ENCODE measurements around the gene PDHB.
A peak's percentile ranks its signal among the peaks of the same experiment; 100 is the strongest.

DNA sequence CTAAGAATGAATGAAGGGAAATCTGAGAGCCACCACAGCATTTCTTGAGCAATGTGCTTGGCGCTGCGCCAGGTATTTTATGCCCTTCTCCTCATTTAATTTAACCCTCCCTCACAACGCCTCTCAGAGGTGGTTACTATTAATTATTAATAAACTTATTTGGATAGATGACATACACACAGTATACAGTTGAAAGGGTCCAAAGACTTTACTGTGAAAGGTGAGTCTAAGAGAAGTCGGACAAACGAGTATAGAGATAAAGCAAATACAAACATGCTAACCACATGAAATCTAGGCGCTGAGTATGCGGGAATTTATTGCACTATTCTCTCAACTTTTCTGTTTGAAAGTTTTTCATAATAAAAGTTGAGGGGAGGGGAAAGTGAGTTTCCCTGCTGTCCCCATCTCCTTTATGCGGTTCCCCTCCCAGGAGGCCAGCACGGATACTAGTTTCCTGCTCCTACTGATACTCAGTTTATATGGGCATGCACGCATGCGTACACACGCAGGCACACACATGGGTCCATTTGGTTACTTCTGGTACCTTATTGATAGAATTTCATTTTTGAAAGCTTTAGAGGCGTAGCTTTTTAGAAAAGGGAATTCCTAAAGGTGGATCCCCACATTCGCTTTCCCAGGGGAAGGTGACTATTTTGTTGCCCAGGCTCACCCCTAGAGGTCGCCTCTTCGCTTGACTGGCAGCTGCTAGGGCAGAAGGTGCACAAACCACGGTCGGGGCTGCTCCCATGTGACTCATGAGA lies 29.7 kb upstream of the PDHB start:
- TF ChIP-seq, protein P1, sequence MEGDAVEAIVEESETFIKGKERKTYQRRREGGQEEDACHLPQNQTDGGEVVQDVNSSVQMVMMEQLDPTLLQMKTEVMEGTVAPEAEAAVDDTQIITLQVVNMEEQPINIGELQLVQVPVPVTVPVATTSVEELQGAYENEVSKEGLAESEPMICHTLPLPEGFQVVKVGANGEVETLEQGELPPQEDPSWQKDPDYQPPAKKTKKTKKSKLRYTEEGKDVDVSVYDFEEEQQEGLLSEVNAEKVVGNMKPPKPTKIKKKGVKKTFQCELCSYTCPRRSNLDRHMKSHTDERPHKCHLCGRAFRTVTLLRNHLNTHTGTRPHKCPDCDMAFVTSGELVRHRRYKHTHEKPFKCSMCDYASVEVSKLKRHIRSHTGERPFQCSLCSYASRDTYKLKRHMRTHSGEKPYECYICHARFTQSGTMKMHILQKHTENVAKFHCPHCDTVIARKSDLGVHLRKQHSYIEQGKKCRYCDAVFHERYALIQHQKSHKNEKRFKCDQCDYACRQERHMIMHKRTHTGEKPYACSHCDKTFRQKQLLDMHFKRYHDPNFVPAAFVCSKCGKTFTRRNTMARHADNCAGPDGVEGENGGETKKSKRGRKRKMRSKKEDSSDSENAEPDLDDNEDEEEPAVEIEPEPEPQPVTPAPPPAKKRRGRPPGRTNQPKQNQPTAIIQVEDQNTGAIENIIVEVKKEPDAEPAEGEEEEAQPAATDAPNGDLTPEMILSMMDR (IDR thresholded peaks at IDR 0.05; ENCODE audit: low read depth, low read length, missing input control), result peak; percentile 80
- TF ChIP-seq, protein P2, sequence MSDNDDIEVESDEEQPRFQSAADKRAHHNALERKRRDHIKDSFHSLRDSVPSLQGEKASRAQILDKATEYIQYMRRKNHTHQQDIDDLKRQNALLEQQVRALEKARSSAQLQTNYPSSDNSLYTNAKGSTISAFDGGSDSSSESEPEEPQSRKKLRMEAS (IDR thresholded peaks at IDR 0.05), result peak; percentile 16
- TF ChIP-seq EGR1 (IDR thresholded peaks at IDR 0.05; ENCODE audit: low read depth in 2 of 2) (no peak), TAF1 (conservative IDR thresholded peaks at IDR 0.05) (no peak), HNF4A (conservative IDR thresholded peaks at IDR 0.05) (peak in 1 of 2 donors; percentile 25), GABPA (IDR thresholded peaks at IDR 0.05 in 1 of 2, conservative IDR thresholded peaks at IDR 0.05 in 1 of 2) (no peak), RAD21 (IDR thresholded peaks at IDR 0.05) (peak; percentile 88 to 90), SP1 (IDR thresholded peaks at IDR 0.05) (peak; percentile 15), FOXA1 (IDR thresholded peaks at IDR 0.05) (no peak)
- TF ChIP-seq, protein P3, sequence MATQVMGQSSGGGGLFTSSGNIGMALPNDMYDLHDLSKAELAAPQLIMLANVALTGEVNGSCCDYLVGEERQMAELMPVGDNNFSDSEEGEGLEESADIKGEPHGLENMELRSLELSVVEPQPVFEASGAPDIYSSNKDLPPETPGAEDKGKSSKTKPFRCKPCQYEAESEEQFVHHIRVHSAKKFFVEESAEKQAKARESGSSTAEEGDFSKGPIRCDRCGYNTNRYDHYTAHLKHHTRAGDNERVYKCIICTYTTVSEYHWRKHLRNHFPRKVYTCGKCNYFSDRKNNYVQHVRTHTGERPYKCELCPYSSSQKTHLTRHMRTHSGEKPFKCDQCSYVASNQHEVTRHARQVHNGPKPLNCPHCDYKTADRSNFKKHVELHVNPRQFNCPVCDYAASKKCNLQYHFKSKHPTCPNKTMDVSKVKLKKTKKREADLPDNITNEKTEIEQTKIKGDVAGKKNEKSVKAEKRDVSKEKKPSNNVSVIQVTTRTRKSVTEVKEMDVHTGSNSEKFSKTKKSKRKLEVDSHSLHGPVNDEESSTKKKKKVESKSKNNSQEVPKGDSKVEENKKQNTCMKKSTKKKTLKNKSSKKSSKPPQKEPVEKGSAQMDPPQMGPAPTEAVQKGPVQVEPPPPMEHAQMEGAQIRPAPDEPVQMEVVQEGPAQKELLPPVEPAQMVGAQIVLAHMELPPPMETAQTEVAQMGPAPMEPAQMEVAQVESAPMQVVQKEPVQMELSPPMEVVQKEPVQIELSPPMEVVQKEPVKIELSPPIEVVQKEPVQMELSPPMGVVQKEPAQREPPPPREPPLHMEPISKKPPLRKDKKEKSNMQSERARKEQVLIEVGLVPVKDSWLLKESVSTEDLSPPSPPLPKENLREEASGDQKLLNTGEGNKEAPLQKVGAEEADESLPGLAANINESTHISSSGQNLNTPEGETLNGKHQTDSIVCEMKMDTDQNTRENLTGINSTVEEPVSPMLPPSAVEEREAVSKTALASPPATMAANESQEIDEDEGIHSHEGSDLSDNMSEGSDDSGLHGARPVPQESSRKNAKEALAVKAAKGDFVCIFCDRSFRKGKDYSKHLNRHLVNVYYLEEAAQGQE (IDR thresholded peaks at IDR 0.05), result no peak

Data from liver (tissue), 3 donors.